HG02759 (cell line): ENCODE data around the gene PPM1H.
"Not testable (repeated sequence)": the region's sequence is repeated elsewhere in the genome, so short reads cannot be mapped to it uniquely, and the experiment has no call there.

ENCODE experiments used
- ATAC-seq: cut with Tn5 transposase; IDR thresholded peaks from one replicate; pipeline ENCODE4 v1.9.1; 2021; ENCODE audit warnings: mild to moderate bottlenecking, moderate library complexity; ENCODE audit not compliant: unreplicated experiment

Gene PPM1H

GRCh38 chr12:62910549-62911169, 24.3 kb downstream of the PPM1H start:
- ATAC-seq, result no peak

GRCh38 chr12:62909340-62909739, 25.6 kb downstream of the PPM1H start:
- ATAC-seq, result no peak

- ATAC-seq, result no peak
Measured at GRCh38 chr12:62908674-62909073, 26.3 kb downstream of the PPM1H start.

- no peak for ATAC-seq
Measured at GRCh38 chr12:62907561-62907960, 27.4 kb downstream of the PPM1H start.

GRCh38 chr12:62907078-62907477, 27.9 kb downstream of the PPM1H start:
- no peak for ATAC-seq

- no peak for ATAC-seq
Measured at GRCh38 chr12:62903151-62903550, 31.8 kb downstream of the PPM1H start.

GRCh38 chr12:62900686-62901272, 34.2 kb downstream of the PPM1H start:
- no peak for ATAC-seq

GRCh38 chr12:62899568-62900390, 35.2 kb downstream of the PPM1H start:
- no peak for ATAC-seq

GRCh38 chr12:62898526-62898925, 36.4 kb downstream of the PPM1H start:
- no peak for ATAC-seq

- no peak for ATAC-seq
Measured at GRCh38 chr12:62895351-62895877, 39.5 kb downstream of the PPM1H start.

- no peak for ATAC-seq
Measured at GRCh38 chr12:62893276-62893675, 41.7 kb downstream of the PPM1H start.

GRCh38 chr12:62891805-62892549, 43.0 kb downstream of the PPM1H start:
- no peak for ATAC-seq

GRCh38 chr12:62888454-62889110, 46.4 kb downstream of the PPM1H start:
- ATAC-seq, result no peak

GRCh38 chr12:62886796-62887195, 48.2 kb downstream of the PPM1H start:
- ATAC-seq, result no peak

GRCh38 chr12:62885242-62885641, 49.7 kb downstream of the PPM1H start:
- no peak for ATAC-seq

- not testable (repeated sequence) for ATAC-seq
Measured at GRCh38 chr12:62884832-62885231, 50.1 kb downstream of the PPM1H start.

GRCh38 chr12:62882696-62883095, 52.3 kb downstream of the PPM1H start:
- no peak for ATAC-seq

- ATAC-seq, result no peak
Measured at GRCh38 chr12:62882140-62882539, 52.8 kb downstream of the PPM1H start.

- ATAC-seq, result no peak
Measured at GRCh38 chr12:62879691-62880090, 55.3 kb downstream of the PPM1H start.

- ATAC-seq, result not testable (repeated sequence)
Measured at GRCh38 chr12:62879228-62879627, 55.7 kb downstream of the PPM1H start.

GRCh38 chr12:62878211-62878610, 56.7 kb downstream of the PPM1H start:
- ATAC-seq, result no peak
